Esophagus squamous epithelium (tissue), 4 donors: ENCODE data around the gene CPSF3.

Experiments used
- CTCF ChIP-seq, 6 experiments: fragments of 450-650 bp in 4 of 6; fragments of 200-600 bp in 2 of 6; sonication (generic) in 2 of 6; IDR thresholded peaks; one replicate each; pipeline ENCODE4 v1.5.1; 2016 to 2019; ENCODE audit warnings: antibody characterized with exemption in 6 of 6, mild to moderate bottlenecking in 4 of 6, moderate library complexity in 4 of 6
- POLR2A ChIP-seq, 4 donors: fragments of 450-650 bp; IDR thresholded peaks; one replicate each; pipeline ENCODE4 v1.6.1; 2017; ENCODE audit warnings: antibody characterized with exemption in 4 of 4, mild to moderate bottlenecking in 4 of 4, moderate library complexity in 3 of 4

GRCh38 chr2:9388199-9388681 lies 35.2 kb upstream of the CPSF3 start:
- TF ChIP-seq CTCF (IDR thresholded peaks at IDR 0.05) (no peak), POLR2A (IDR thresholded peaks at IDR 0.05) (no peak)
